IMR-90 (cell line): ENCODE data around the gene TRIM10.

Experiments used
- CEBPB ChIP-seq: IDR thresholded peaks from 2 replicates; pipeline ENCODE4 v1.6.1; 2012; ENCODE audit warnings: low read depth, low read length, improper control_type of control experiment
- POLR2A ChIP-seq: IDR thresholded peaks from 2 replicates; pipeline ENCODE4 v1.6.1; 2012; ENCODE audit warnings: mild to moderate bottlenecking, low read depth, low read length
- TF ChIP-seq, protein P1 (sequence below): conservative IDR thresholded peaks from 2 replicates; pipeline ENCODE4 v1.5.1; 2012; ENCODE audit warnings: mild to moderate bottlenecking, low read depth, low read length, improper control_type of control experiment
- TF ChIP-seq, protein P2 (sequence below): fragments of 150-350 bp; IDR thresholded peaks from 2 replicates; pipeline ENCODE4 v1.6.1; 2016; ENCODE audit warnings: low read depth, mild to moderate bottlenecking, low read length, moderate library complexity, borderline replicate concordance
- TF ChIP-seq, protein P3 (sequence below): fragments of 150-350 bp; IDR thresholded peaks from 2 replicates; pipeline ENCODE4 v1.6.1; 2017; ENCODE audit warnings: mild to moderate bottlenecking, antibody characterized with exemption, low read length, low read depth

DNA sequence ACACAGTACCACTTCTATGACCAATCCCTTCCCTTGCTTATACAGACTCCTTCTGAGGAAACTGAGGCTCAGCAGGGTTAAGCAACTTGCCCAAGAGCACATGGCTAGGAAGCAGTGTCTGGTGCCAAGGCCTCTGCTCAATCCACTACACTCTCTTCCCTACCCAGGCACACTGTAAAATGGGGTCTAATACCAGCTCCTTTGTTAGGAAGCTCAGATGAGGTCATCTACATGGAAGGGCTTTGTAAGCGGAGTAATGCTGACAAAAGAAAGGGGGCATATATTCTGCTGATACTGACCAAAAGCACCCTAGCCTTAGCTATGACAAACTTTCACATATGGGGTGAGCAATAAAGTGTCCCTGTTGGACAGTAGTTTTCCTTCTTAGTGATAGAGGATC is 43.1 kb upstream of the TRIM10 start:
- TF ChIP-seq, protein P1, sequence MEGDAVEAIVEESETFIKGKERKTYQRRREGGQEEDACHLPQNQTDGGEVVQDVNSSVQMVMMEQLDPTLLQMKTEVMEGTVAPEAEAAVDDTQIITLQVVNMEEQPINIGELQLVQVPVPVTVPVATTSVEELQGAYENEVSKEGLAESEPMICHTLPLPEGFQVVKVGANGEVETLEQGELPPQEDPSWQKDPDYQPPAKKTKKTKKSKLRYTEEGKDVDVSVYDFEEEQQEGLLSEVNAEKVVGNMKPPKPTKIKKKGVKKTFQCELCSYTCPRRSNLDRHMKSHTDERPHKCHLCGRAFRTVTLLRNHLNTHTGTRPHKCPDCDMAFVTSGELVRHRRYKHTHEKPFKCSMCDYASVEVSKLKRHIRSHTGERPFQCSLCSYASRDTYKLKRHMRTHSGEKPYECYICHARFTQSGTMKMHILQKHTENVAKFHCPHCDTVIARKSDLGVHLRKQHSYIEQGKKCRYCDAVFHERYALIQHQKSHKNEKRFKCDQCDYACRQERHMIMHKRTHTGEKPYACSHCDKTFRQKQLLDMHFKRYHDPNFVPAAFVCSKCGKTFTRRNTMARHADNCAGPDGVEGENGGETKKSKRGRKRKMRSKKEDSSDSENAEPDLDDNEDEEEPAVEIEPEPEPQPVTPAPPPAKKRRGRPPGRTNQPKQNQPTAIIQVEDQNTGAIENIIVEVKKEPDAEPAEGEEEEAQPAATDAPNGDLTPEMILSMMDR, result no peak
- TF ChIP-seq CEBPB, result no peak
- no peak for TF ChIP-seq POLR2A
- TF ChIP-seq, protein P2, sequence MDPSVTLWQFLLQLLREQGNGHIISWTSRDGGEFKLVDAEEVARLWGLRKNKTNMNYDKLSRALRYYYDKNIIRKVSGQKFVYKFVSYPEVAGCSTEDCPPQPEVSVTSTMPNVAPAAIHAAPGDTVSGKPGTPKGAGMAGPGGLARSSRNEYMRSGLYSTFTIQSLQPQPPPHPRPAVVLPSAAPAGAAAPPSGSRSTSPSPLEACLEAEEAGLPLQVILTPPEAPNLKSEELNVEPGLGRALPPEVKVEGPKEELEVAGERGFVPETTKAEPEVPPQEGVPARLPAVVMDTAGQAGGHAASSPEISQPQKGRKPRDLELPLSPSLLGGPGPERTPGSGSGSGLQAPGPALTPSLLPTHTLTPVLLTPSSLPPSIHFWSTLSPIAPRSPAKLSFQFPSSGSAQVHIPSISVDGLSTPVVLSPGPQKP, result no peak
- TF ChIP-seq, protein P3, sequence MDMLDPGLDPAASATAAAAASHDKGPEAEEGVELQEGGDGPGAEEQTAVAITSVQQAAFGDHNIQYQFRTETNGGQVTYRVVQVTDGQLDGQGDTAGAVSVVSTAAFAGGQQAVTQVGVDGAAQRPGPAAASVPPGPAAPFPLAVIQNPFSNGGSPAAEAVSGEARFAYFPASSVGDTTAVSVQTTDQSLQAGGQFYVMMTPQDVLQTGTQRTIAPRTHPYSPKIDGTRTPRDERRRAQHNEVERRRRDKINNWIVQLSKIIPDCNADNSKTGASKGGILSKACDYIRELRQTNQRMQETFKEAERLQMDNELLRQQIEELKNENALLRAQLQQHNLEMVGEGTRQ, result no peak
